HG02884 (cell line): Measurements from ENCODE around the gene MFN1.
A peak's percentile ranks its signal among the peaks of the same experiment; 100 is the strongest.

Source experiments
- ATAC-seq: cut with Tn5 transposase; IDR thresholded peaks from one replicate; pipeline ENCODE4 v1.9.1; 2021; ENCODE audit warnings: mild to moderate bottlenecking, moderate library complexity; ENCODE audit not compliant: unreplicated experiment

Gene MFN1

GRCh38 chr3:179336345-179336929, 11.1 kb upstream of the MFN1 start:
- ATAC-seq, result no peak

DNA sequence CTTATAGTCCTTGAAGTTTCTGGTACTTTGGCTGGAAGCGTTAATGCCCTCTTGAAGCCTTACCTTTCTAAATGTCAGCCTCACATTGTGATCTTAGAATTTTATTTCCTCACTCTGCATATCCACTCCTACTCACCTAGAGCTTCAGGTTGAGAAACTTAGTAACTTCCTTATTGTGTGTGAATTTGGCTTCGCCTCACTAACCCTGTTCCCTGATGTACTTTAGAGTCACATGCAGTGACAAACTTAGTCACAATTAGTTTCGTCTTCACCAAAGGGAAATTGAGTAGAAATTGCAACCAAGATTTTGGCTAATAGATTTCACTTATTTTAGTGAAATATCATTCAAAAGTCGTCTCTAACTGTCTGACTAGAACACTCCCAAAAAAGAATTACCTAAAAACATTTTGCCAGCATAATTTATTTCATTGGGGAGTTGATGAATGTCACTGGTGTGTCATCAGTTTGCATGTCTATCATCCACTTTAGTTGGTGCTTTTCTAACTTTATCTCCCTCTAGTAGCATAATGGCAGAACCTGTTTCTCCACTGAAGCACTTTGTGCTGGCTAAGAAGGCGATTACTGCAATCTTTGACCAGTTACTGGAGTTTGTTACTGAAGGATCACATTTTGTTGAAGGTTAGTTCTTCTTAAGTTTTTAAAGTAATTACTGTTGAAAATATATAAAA, 960 bp downstream of the MFN1 start:
- ATAC-seq, result peak; percentile 72

GRCh38 chr3:179355996-179356395, 8.5 kb downstream of the MFN1 start:
- ATAC-seq, result no peak

DNA sequence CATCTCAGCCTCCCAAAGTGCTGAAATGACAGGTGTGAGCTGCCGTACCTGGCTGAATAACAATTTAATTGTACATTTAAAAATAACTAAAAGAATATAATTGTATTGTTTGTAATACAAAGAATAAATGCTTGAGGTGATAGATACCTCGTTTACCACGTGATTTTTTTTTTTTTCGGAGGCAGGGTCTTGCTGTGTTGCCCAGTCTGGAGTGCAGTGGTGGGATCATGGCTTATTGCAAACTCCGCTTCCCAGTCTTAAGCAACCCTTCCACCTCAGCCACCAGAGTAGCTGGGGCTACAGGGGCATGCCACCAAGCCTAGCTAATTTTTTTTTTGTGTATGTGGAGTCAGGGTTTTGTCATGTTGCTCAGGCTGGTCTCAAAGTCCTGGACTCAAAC, 15.8 kb downstream of the MFN1 start:
- no peak for ATAC-seq

DNA sequence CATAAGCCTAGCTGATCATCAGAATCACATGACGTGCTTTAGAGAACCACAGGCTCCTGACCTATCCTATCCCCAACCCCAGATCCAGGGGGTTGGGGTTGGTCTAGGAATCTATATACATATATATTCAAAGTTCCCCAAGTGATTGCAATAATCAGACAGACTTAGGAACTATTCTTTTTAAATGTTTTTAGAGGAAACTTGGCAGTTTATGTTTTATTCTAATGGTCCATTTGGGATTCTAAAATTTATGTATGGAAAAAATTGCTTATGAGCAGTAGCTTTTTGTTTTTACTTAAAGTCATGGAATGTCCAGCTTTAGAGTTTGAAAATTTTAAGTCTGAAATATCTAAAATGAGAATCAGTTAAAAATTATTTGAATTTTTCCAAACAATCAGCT, 22.1 kb downstream of the MFN1 start:
- no peak for ATAC-seq

GRCh38 chr3:179373938-179374337, 26.4 kb downstream of the MFN1 start:
- no peak for ATAC-seq

GRCh38 chr3:179375091-179375999, 27.8 kb downstream of the MFN1 start:
- ATAC-seq, result no peak

GRCh38 chr3:179376474-179376873, 29.0 kb downstream of the MFN1 start:
- ATAC-seq, result no peak

DNA sequence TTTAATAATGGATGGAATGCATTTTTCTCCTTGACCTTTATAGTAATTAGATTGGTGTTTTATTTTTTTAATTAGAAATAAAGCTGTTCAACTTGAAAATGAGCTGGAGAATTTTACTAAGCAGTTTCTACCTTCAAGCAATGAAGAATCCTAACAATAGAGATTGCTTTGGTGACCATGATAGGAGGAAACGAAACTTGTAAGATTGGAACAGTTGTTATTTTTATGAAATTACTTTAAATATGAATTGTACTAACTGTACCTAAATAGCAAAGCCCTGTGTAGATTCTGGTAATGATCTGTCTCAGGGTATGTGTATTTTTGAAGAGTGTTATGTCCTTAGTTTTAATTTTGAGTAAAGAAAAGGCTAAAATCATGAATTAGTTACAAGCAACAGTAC, 44.4 kb downstream of the MFN1 start:
- no peak for ATAC-seq

DNA sequence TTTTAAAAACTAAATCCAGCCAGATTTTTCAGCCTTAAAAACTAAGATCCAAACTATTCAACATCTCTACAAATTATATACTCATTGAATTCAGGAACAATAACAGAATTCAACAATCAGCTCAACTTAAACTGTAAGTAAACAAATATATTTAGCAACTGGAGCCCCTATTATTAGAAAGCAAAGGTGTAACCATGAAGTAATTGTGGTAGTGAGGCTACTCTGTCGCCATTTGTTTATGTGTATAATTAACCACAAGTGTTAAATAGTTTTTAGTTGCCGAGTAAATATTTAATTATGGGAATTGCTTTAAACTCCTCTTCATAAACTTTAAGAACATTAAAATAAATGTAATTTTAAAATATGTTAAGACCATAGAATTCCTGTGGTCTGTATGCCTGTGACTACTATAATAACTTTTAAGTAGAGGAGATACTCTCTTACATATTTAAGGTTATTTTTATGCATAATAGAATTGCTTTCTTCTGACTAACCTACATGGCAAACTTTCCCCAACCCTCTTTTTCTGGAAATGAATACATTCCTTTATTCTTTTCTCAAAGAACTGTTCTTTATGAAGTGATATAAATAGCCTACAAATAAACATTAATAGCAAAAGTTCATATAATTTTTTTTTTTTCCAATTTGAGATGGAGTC, 51.2 kb downstream of the MFN1 start:
- ATAC-seq, result no peak

- no peak for ATAC-seq
Observed at GRCh38 chr3:179401561-179401960, 54.1 kb downstream of the MFN1 start.

- ATAC-seq, result no peak
Observed at GRCh38 chr3:179402963-179403362, 55.5 kb downstream of the MFN1 start.

GRCh38 chr3:179404307-179404706, 56.8 kb downstream of the MFN1 start:
- ATAC-seq, result no peak

GRCh38 chr3:179410331-179410730, 62.8 kb downstream of the MFN1 start:
- no peak for ATAC-seq

DNA sequence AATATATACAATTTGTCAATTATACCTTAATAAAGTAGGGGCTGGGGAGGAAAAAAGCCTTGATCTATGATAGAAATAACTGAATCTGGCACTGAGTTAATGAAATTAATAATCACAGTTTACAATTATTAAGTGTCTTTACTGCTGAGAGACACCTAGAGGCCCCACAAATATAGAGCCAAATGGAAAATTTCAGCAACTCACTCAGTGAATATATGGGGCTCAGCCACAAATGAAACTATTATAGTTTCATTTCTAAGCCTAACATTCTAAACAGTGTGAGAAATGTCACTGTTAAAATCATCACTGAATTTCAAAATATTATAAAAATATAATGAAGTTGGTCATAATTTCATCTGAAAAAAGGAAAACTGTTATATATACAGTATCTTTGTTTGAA, 63.5 kb downstream of the MFN1 start:
- ATAC-seq, result no peak

GRCh38 chr3:179414804-179415203, 67.3 kb downstream of the MFN1 start:
- ATAC-seq, result no peak

DNA sequence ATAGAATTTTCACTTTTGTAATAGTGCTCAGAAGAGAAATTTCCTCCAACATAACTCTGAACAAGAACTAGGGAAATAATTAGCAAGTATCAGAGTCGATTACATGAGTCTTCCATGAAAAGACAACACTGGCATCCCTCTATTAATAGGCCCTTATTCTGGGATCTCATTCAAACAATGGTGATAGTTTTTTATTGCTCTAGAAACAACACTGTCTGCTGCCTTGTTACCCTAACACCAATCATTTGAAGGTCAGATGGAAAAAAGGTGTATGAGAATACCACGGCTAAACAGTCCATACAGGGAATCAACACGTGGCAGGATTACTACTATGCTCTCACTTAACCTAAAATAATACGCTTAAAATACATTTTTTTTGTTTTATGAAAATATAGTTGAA, 67.9 kb downstream of the MFN1 start:
- ATAC-seq, result no peak

DNA sequence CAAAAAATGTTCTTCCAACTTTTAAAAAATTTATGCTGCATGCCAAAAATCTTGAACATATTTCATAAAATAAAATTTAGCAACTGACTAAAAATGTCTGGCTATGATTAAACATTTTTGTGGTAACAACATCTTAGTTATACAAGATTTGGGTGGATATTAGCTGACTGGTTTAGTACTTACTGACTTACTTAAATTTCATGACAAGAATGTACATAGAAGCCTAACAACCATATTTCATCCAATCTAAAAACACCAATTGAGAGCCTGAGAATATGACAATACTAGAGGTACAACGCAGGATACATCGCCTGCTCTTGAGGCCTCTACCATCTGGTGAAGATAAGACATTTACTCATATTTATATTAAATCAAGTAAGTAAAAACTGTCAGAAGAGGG, 69.2 kb downstream of the MFN1 start:
- ATAC-seq, result no peak

DNA sequence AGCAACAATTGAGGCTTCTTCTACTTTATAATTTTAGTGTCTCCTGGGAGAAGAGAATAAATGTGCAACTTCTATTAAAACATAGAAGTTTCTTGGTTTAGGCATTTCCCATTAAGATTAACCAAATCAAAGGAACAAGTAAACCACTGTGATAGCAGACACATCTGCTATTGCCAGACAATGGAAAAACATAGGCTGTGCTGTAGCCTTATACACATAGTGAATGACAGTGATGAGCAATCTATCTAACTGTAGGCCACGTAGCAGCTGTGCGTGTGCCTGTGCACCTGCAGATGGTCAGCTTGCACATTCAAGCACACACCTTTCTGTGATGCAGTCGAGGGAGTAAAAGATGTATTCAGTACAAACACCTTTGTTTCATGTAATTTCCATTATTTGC, 71.1 kb downstream of the MFN1 start:
- no peak for ATAC-seq

GRCh38 chr3:179421500-179421899, 74.0 kb downstream of the MFN1 start:
- no peak for ATAC-seq

DNA sequence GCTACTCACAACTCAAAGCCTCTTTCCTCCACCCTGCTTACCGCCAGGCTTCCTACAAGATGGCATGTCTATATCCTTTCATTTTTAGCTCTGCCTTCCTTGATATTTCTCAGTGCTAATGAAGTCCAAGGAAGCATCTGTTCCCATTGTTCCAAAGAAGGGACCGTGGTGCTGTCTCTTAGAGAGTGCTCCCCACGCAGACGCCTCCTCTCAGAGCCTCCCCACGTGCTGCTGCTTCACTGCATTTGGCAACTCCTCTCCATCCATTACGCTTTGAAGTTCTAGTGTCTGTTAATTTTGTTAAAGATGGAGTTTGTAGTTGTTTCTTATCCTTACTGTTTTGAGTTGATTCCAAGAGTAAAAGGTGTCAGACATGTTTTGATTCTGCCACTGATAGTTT, 77.6 kb downstream of the MFN1 start:
- ATAC-seq, result no peak
